H1 (cell line): ENCODE measurements around the gene LHFPL6. TPM values are rescaled to one million over a fixed set of nuclear protein-coding genes. Genes with fewer than 3 reads are reported as not detected.

Experiments used
- CTCF ChIA-PET: fragments of 300-600 bp; sonication (Branson Sonifier 250); formaldehyde crosslinking; loops from one replicate; lab custom pipeline; 2021; ENCODE audit not compliant: partially characterized antibody; lab: Charles Lee
- POLR2A ChIA-PET: fragments of 300-600 bp; sonication (Branson Sonifier 250); formaldehyde crosslinking; loops from one replicate; lab custom pipeline; 2021; ENCODE audit warnings: inconsistent platforms; ENCODE audit not compliant: partially characterized antibody; lab: Charles Lee
- DNase-seq, 2 experiments: peaks; one replicate each; pipeline versions ENCODE4 v3.0.0 to v3.0.0-alpha.2; 2010 to 2022; ENCODE audit warnings: low spot score in 2 of 2, low read depth in 1 of 2, mixed read lengths in 1 of 2
- FAIRE-seq: peaks from 2 replicates; lab custom pipeline; 2011; peaks lifted over from hg19 to GRCh38; lab: Jason Lieb, UNC
- H2AFZ ChIP-seq: 2 replicates; pipeline ENCODE4 v1.8.1; 2012; ENCODE audit warnings: low read length, inconsistent platforms
- H2AK5ac ChIP-seq: 2 replicates; pipeline ENCODE4 v1.6.1; 2013; ENCODE audit warnings: low read depth, low read length
- H2BK120ac ChIP-seq: replicated peaks from 2 replicates; pipeline ENCODE3; 2013; ENCODE audit warnings: low read depth, low read length, inconsistent platforms
- H2BK12ac ChIP-seq: 2 replicates; pipeline ENCODE4 v1.6.1; 2013; ENCODE audit warnings: low read depth, low read length
- H2BK15ac ChIP-seq: 2 replicates; pipeline ENCODE4 v1.6.1; 2013; ENCODE audit warnings: low read length
- H2BK20ac ChIP-seq: 2 replicates; pipeline ENCODE4 v1.6.1; 2013; ENCODE audit warnings: low read length
- H2BK5ac ChIP-seq: 2 replicates; pipeline ENCODE4 v1.6.1; 2013; ENCODE audit warnings: low read depth, low read length
- H3K14ac ChIP-seq: 2 replicates; pipeline ENCODE4 v1.6.1; 2013; ENCODE audit warnings: inconsistent platforms; ENCODE audit not compliant: insufficient read length
- H3K18ac ChIP-seq: 2 replicates; pipeline ENCODE4 v1.6.1; 2013; ENCODE audit warnings: low read length; ENCODE audit errors: extremely low read depth
- H3K23ac ChIP-seq: 2 replicates; pipeline ENCODE4 v1.6.1; 2013; ENCODE audit warnings: inconsistent platforms; ENCODE audit not compliant: insufficient read length
- H3K23me2 ChIP-seq: 2 replicates; pipeline ENCODE4 v1.6.1; 2013; ENCODE audit warnings: low read depth, low read length
- H3K27ac ChIP-seq: 2 replicates; pipeline ENCODE4 v1.6.1; 2011; ENCODE audit warnings: low read depth, low read length, inconsistent platforms
- H3K27me3 ChIP-seq, 4 experiments: replicated peaks in 1 of 4; 1 replicate in 1 of 4; 2 replicates in 3 of 4; pipeline versions ENCODE4 v1.6.1 to v1.8.1; 2011 to 2013; ENCODE audit warnings: low read length in 3 of 4, mild to moderate bottlenecking in 3 of 4, inconsistent platforms in 2 of 4, mixed read lengths in 2 of 4, moderate library complexity in 1 of 4; ENCODE audit not compliant: control insufficient read depth in 3 of 4, insufficient read depth in 3 of 4; ENCODE audit errors: extremely low read depth in 1 of 4
- H3K36me3 ChIP-seq, 4 experiments: 2 replicates each; pipeline versions ENCODE4 v1.6.1 to v1.8.1; 2011 to 2013; ENCODE audit warnings: mild to moderate bottlenecking in 4 of 4, low read length in 3 of 4, moderate library complexity in 2 of 4, control low read depth in 1 of 4, inconsistent platforms in 1 of 4; ENCODE audit not compliant: insufficient read depth in 4 of 4, control insufficient read depth in 2 of 4
- H3K4ac ChIP-seq: replicated peaks from 2 replicates; pipeline ENCODE3; 2013; ENCODE audit warnings: low read length, low read depth, mixed read lengths, inconsistent platforms; ENCODE audit not compliant: insufficient read length
- H3K4me1 ChIP-seq, 4 experiments: replicated peaks in 1 of 4; 1 replicate in 1 of 4; 2 replicates in 3 of 4; pipeline versions ENCODE4 v1.6.1 to v1.8.1; 2011 to 2013; ENCODE audit warnings: low read length in 3 of 4, inconsistent platforms in 2 of 4, mixed read lengths in 1 of 4; ENCODE audit not compliant: insufficient read depth in 4 of 4, control insufficient read depth in 3 of 4
- H3K4me2 ChIP-seq, 2 experiments: 2 replicates each; pipeline versions ENCODE4 v1.6.1 to v1.8.1; 2011 to 2013; ENCODE audit warnings: low read depth in 2 of 2, low read length in 2 of 2, control low read depth in 1 of 2, inconsistent platforms in 1 of 2, mild to moderate bottlenecking in 1 of 2; ENCODE audit not compliant: insufficient read depth in 1 of 2
- H3K4me3 ChIP-seq, 4 experiments: fragments of 200-600, 300-600 bp in 1 of 4; sonication (generic), shearing (Covaris generic), sonication (Bioruptor Twin) in 1 of 4; 2 replicates each; pipeline versions ENCODE4 v1.5.1 to v1.8.1; 2011 to 2016; ENCODE audit warnings: low read length in 4 of 4, low read depth in 3 of 4, control low read depth in 2 of 4, inconsistent platforms in 2 of 4, mild to moderate bottlenecking in 2 of 4, mixed read lengths in 1 of 4, moderate library complexity in 1 of 4; ENCODE audit not compliant: insufficient read depth in 2 of 4; ENCODE audit errors: extremely low read depth in 1 of 4
- H3K56ac ChIP-seq: replicated peaks from 2 replicates; pipeline ENCODE3; 2013; ENCODE audit warnings: low read depth, mild to moderate bottlenecking, mixed read lengths, low read length, inconsistent platforms; ENCODE audit not compliant: insufficient read length
- H3K79me1 ChIP-seq: 2 replicates; pipeline ENCODE4 v1.6.1; 2013; ENCODE audit warnings: low read depth, low read length, control low read depth
- H3K79me2 ChIP-seq, 2 experiments: 2 replicates each; pipeline versions ENCODE4 v1.6.1 to v1.8.1; 2012 to 2013; ENCODE audit warnings: low read length in 2 of 2, mild to moderate bottlenecking in 2 of 2, inconsistent platforms in 1 of 2; ENCODE audit not compliant: insufficient read depth in 2 of 2, control insufficient read depth in 1 of 2
- H3K9ac ChIP-seq, 4 experiments: replicated peaks in 1 of 4; 1 replicate in 1 of 4; 2 replicates in 3 of 4; pipeline versions ENCODE4 v1.6.1 to v1.8.1; 2011 to 2013; ENCODE audit warnings: low read depth in 3 of 4, low read length in 3 of 4, control low read depth in 2 of 4, mild to moderate bottlenecking in 2 of 4, moderate library complexity in 2 of 4, inconsistent platforms in 1 of 4; ENCODE audit errors: extremely low read depth in 1 of 4
- H3K9me3 ChIP-seq, 2 experiments: 2 replicates each; pipeline versions ENCODE4 v1.6.1 to v1.8.1; 2012 to 2013; ENCODE audit warnings: mild to moderate bottlenecking in 2 of 2, moderate library complexity in 2 of 2, control low read depth in 1 of 2, inconsistent platforms in 1 of 2, low read depth in 1 of 2, low read length in 1 of 2, mixed read lengths in 1 of 2; ENCODE audit not compliant: insufficient read depth in 2 of 2
- H4K20me1 ChIP-seq, 2 experiments: replicated peaks in 1 of 2; 2 replicates each; pipeline versions ENCODE3 to v1.8.1; 2011 to 2013; ENCODE audit warnings: inconsistent platforms in 2 of 2, low read length in 2 of 2, mild to moderate bottlenecking in 1 of 2; ENCODE audit not compliant: insufficient read depth in 2 of 2, control insufficient read depth in 1 of 2
- H4K5ac ChIP-seq: 2 replicates; pipeline ENCODE4 v1.6.1; 2013; ENCODE audit warnings: low read length, low read depth, mixed read lengths, inconsistent platforms; ENCODE audit not compliant: insufficient read length
- H4K8ac ChIP-seq: 2 replicates; pipeline ENCODE4 v1.8.0; 2013; ENCODE audit warnings: mild to moderate bottlenecking, moderate library complexity, low read length, inconsistent platforms; ENCODE audit not compliant: insufficient read depth; ENCODE audit errors: extremely low read depth
- H4K91ac ChIP-seq: replicated peaks from 2 replicates; pipeline ENCODE3; 2013; ENCODE audit warnings: low read length, mixed read lengths, inconsistent platforms; ENCODE audit not compliant: insufficient read length
- BACH1 ChIP-seq: IDR thresholded peaks from 2 replicates; pipeline ENCODE4 v1.6.1; 2012; ENCODE audit warnings: low read length, improper control_type of control experiment
- RXRA ChIP-seq: IDR thresholded peaks from 2 replicates; pipeline ENCODE4 v1.6.1; 2011; ENCODE audit warnings: low read depth, mild to moderate bottlenecking, low read length, moderate library complexity; ENCODE audit not compliant: insufficient read depth
- SUZ12 ChIP-seq: fragments of 200-600 bp; sonication (generic); IDR thresholded peaks from 2 replicates; pipeline ENCODE4 v1.6.1; 2012; ENCODE audit warnings: mild to moderate bottlenecking, inconsistent platforms, low read length, moderate library complexity, mixed read lengths
- WGBS, 2 experiments: shearing (Covaris generic) in 1 of 2; methylation state at CpG; one replicate each; pipeline versions ENCODE4 v1.1.6 to v1.1.7; 2013 to 2015; ENCODE audit warnings: low lambda C conversion rate in 2 of 2, mixed read lengths in 2 of 2, inconsistent platforms in 1 of 2, low coverage in 1 of 2, missing lambda C conversion rate in 1 of 2; ENCODE audit not compliant: insufficient replicate concordance in 2 of 2, insufficient coverage in 1 of 2, insufficient read length in 1 of 2; ENCODE audit errors: extremely low coverage in 1 of 2, missing lambda C conversion rate in 1 of 2; 5-methylcytosine and 5-hydroxymethylcytosine counted together
- polyA plus RNA-seq, 7 experiments: library from polyadenylated mRNA; depleted of rRNA in 3 of 7; stranded (reverse) in 5 of 7; unstranded in 2 of 7; fragments of >200 nt in 5 of 7; fragments of 200-250 nt in 2 of 7; gene quantifications; 1 replicate in 5 of 7; 2 replicates in 1 of 7; 4 replicates in 1 of 7; pipeline versions ENCODE4 v1.2.1 to v1.2.3, GENCODE V29; 2011 to 2013; ENCODE audit warnings: missing spikeins in 2 of 7, mixed read lengths in 2 of 7
- total RNA-seq: library from RNA; stranded (reverse); fragmentation: NEBNext Ultra II Directional; extraction: Animal tissue kit (Norgen Biotek cat#: 25700); gene quantifications from 2 replicates; pipeline ENCODE4 v1.2.1, GENCODE V29; 2021

The LHFPL6 gene
- total and polyA plus RNA-seq, 2 of the 8 experiments (the other 6 are each of a cell fraction or from before 2014, with no cell fraction given): 7.6 to 17.0 TPM

GRCh38 chr13:39607876-39608275 lies 4.9 kb upstream of the LHFPL6 start:
- no peak overlapping the region for H4K5ac ChIP-seq
- WGBS, 2 experiments: 95% methylated on average over 4 of the region's 4 CpGs; no CpG with 5 or more reads in 1 of the 2 experiments

More at GRCh38 chr13:39607876-39608275, 4.9 kb upstream of the LHFPL6 start:
- no peak overlapping the region for H2BK5ac ChIP-seq
- H3K23me2 ChIP-seq: peaks cover 6% of the 10 kb centered on the region
- FAIRE-seq (no peak), DNase-seq (no peak)
- ChIA-PET CTCF (interaction anchor here (0.6 to 3.7 kb wide), 4 partner anchors 8 to 193 kb away, joined by 3 to 23 read pairs (median 5); no protein-coding TSS in a partner anchor), POLR2A (no interaction called here)
- H2AK5ac ChIP-seq: no peak overlapping the region
- H3K36me3 ChIP-seq: no peaks in the 10 kb centered on the region
- no peak overlapping the region for H4K8ac ChIP-seq
- H2BK120ac ChIP-seq: no peak overlapping the region
- peaks cover 0 to 3% (median 1%) of the 10 kb centered on the region in 4 experiments; a peak in 1 of 7 replicates for H3K27me3 ChIP-seq
- no peak overlapping the region for H4K91ac ChIP-seq
- no peak overlapping the region for H2BK15ac ChIP-seq
- H3K18ac ChIP-seq: no peak overlapping the region
- H4K20me1 ChIP-seq: no peaks in the 10 kb centered on the region
- no peak overlapping the region for H3K56ac ChIP-seq
- H2BK12ac ChIP-seq: no peak overlapping the region
- H3K4me1 ChIP-seq: 0 out of 7 replicates have a peak, but pooled peaks cover 0 to 2% (median 0%) of the 10 kb centered on the region in 4 experiments
- H3K9me3 ChIP-seq: no peaks in the 10 kb centered on the region
- no peak overlapping the region for H3K27ac ChIP-seq
- H2AFZ ChIP-seq: no peak overlapping the region
- H3K79me1 ChIP-seq: no peaks in the 10 kb centered on the region
- H3K23ac ChIP-seq: no peak overlapping the region
- no peak overlapping the region for H3K4ac ChIP-seq
- H3K14ac ChIP-seq: no peak overlapping the region
- H3K4me2 ChIP-seq: no peak overlapping the region
- H3K79me2 ChIP-seq: no peaks in the 10 kb centered on the region
- no peak overlapping the region for H3K9ac ChIP-seq
- TF ChIP-seq BACH1: no peak
- TF ChIP-seq RXRA: no peak
- no peak for TF ChIP-seq SUZ12
- no peak overlapping the region for H3K4me3 ChIP-seq
- H2BK20ac ChIP-seq: no peak overlapping the region
